Stimulated activated CD8-positive, alpha-beta memory T cell treated with anti-CD3 and anti-CD28 coated beads, Interleukin-15, amount 100 ng/mL, for 1 hour (primary cell): ENCODE results near the gene SIM2.

Experiments
- DNase-seq: peaks from one replicate; pipeline ENCODE4 v3.0.0-alpha.2; 2020; ENCODE audit warnings: low read depth

Gene SIM2

GRCh38 chr21:36716836-36717235, 17.9 kb downstream of the SIM2 start:
- no peak for DNase-seq

- no peak for DNase-seq
Measured at GRCh38 chr21:36717976-36718375, 19.1 kb downstream of the SIM2 start.

- DNase-seq = no peak
Measured at GRCh38 chr21:36718951-36719501, 20.1 kb downstream of the SIM2 start.

DNA sequence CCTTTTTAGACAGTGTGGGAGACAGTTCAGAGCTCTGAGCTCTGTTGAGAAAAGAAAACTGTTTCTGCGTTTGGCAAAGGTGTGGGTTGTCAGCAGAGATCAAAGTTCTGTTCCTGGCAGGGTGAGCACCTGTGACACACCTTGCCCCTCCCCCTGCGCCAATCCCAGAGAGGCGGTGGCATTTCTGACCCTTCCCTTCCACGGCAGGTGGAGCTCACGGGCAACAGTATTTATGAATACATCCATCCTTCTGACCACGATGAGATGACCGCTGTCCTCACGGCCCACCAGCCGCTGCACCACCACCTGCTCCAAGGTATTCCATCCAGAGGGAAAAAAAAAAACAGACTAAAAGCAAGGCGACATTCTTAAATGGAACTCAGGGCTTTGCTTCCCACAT, 20.7 kb downstream of the SIM2 start:
- no peak for DNase-seq

GRCh38 chr21:36721817-36722216, 22.9 kb downstream of the SIM2 start:
- DNase-seq = no peak

- no peak for DNase-seq
Measured at GRCh38 chr21:36722370-36723368, 23.8 kb downstream of the SIM2 start.

- no peak for DNase-seq
Measured at GRCh38 chr21:36723371-36723881, 24.5 kb downstream of the SIM2 start.

- no peak for DNase-seq
Measured at GRCh38 chr21:36724660-36725059, 25.7 kb downstream of the SIM2 start.

DNA sequence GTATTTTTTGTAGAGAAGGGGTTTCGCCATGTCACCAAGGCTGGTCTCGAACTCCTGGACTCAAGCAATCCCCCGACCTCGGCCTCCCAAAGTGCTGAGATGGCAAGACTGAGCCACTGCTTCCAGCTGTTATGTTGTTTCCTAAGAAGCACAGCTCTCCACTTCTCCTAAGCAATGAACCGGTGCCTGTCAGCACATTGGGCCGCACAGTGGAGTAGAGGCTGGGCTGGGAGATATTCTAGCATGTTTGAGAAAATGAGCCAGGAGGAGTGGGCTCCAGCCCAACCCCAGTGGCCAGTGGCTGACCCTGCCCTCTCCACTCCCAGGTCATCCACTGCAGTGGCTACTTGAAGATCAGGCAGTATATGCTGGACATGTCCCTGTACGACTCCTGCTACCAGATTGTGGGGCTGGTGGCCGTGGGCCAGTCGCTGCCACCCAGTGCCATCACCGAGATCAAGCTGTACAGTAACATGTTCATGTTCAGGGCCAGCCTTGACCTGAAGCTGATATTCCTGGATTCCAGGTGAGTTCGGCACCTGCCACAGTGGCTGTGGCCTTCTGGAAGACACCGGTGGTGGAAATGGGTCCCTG, 27.0 kb downstream of the SIM2 start:
- no peak for DNase-seq

DNA sequence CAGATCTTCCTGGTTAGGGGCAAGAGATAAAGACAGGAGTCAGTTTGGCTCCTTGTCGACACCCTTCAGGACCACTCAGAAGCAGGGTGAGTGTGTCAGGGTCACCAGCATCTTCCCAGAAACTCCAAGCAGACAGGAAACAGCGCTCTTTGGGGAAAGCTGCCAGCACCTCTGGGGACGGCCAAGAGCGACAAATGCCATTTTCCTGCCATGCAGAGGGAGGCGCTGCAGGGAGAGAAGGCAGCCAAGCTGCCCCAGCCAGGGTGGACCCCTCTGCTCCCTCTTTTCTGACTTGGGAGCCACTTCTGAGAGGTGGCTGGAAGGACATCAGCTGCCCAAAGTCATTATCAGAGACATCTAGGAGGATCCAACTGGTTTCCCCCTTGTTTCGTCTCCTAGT, 29.0 kb downstream of the SIM2 start:
- DNase-seq = no peak

- DNase-seq = no peak
Measured at GRCh38 chr21:36728371-36729111, 29.6 kb downstream of the SIM2 start.

DNA sequence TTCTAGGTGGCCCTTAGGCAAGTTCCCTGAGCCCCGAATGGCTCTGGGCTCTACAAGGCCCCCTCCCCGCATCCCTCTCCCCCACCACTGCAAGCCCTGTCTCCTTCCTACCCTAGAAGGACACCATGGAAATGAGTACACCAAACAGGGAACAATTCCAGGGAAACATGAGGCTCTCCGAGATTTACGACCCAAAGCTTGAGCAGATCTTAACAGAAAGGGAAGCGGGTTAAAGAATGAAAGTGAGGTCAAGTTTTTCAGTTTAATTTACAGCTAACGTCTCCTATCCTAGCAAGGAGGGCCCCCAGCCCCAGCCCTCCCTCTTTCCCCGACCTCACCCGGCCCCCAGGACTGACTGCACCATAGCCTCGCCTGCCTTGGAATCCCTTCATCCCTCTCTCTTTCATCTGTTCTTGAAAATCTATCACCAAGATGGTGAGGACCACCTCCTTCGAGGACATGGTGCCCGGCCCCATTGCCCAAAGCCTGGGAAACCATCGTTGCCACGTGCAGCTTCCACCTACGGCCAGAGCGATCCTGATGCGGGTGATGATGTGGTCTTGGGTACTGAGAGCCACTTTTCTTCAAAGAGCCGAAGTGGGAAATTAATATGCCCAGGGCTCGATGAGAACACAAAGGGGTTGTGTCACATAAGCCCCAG, 30.5 kb downstream of the SIM2 start:
- DNase-seq = no peak

DNA sequence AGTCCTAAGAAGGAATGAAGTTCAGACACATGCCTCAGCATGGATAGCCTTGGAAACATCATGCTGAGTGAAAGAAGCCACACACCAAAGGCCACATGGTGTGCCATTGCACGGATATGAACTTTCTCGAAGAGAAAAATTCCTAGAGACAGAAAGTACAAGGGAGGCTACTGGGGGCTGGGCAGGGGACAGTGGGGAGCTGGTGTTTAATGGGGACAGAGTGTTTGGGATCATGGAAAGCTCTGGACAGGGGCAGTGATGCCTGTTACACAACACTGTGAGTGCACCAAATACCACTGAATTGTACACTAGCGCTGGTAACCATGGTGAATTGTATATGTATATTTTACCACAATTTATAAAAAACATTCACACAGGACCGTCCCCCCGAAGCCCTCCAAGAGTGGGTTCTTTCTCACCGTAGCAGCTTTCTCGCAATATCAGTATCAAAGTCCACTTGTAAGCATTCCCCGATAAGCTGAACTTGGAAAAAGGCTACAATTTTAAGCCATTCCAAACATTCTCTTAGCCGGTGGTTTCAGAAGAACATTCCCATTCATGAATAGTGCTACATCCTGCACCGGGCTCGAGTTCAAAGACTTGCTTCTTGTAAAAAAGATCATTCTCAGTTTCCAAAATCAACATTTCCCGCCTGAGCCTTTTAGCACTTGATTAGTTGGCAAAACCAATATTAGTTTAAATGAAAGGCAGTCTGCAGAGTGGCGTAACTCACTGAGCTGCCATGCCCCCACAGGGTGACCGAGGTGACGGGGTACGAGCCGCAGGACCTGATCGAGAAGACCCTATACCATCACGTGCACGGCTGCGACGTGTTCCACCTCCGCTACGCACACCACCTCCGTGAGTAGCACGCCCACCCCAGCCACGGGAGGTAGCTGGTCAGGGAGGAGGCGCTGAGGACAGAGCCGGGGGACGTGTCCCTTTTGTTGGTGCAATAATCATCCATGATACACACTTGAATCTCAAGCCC, 31.7 kb downstream of the SIM2 start:
- no peak for DNase-seq

DNA sequence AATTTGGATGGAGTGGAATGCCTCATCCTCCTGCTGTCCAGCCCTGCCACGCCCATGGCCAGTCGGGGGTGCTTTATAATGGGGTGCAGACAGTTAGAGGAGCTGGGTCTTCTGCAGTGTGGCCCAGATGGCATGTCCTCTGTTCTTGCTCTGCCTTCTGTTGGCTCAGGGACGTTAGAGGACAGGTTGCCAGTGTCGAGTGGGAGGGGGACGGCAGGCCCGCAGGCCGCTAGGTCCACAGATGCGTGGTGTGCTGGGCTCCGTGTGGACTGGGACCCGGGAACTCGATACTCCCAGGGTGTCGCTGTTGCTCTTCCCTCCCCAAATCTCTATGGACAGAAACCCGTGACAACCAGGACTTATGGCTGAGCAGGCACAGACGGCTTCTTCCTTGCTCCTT, 33.3 kb downstream of the SIM2 start:
- no peak for DNase-seq

DNA sequence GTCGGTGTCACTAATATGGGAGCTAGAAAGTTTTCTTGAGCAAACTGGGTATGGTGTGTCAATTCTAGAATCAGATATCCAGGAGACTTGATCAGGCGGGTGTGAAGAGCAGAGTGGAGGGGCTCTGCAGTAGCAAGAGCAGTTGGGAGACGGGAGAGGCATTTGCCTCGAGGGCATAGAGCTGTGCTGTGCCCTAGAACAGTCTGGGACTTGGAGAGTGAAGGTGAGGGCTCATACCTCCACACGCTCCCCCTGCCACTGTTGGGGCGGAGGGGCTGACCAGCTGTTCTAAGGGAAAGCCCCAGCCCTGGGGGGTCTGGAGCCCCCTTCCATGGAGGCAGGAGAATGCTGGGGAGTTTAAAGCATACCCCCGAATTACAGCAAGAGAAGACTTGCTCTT, 33.8 kb downstream of the SIM2 start:
- no peak for DNase-seq

- DNase-seq = no peak
Measured at GRCh38 chr21:36733857-36734256, 34.9 kb downstream of the SIM2 start.

DNA sequence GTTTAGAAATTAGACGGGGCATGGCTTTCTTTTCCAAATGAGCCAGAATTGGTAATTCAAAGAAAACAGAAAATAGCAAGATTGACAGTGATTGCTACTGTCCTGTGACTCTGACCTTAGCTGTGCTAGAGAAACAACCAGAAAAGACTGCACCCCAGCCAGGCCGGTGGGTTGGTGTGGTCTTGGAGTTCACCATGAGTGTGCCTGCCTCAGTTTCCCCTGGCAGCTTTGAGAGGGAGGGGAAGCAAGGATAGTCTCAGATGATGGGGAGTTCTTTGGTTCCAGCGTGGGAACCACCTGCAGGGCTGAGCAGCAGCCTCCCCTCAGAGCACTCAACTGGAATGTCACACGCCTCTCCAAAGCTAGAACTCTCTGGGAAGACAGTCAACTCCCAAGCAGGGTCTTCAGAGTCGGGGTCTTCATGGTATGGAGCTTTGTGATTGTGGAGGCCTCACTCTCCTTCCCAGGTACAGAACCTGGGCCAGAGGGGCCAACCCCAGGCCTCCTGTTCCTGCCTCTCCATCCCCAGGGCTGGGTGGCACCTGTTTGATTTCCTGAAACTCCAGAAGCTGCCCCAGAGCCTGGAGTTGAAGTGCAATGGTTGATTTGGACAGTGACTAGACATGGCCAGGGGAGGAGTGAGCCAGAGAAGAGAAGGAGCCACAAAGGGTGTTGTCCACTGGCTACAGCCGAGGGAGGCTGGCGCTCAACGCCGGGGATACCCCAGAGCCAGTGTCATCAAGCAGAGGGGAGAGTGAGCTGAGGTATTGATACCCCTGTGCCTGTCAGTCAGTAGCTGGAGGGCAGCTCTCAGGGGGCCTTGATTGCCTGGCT, 35.7 kb downstream of the SIM2 start:
- DNase-seq = no peak

DNA sequence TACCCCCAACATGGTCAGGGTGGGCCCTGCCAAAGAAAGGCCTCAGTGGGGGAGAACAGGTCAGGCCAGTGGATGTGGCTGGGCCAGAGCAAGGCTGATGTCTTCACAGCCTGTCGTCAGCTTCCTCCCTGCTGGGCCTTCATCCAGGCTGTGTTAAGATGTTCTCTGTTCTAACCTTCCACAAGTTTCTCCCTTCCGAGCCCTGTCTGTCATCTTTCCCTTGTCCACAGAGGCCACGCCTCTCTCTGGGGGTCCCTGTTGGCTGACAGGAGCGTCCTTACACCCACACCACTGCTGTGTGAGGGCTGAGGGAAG, 36.2 kb downstream of the SIM2 start:
- DNase-seq = no peak

GRCh38 chr21:36735724-36736320, 36.9 kb downstream of the SIM2 start:
- no peak for DNase-seq
